Hepatocyte (in vitro differentiated cells): ENCODE measurements around the gene NBPF1. TPM values are rescaled to one million over a fixed set of nuclear protein-coding genes. Genes with fewer than 3 reads are reported as not detected.
"Not testable (repeated sequence)": the region's sequence is repeated elsewhere in the genome, so short reads cannot be mapped to it uniquely, and the experiment has no call there.

Experiments used
- DNase-seq: peaks from one replicate; pipeline ENCODE4 v3.0.0-alpha.2; 2016; ENCODE audit warnings: low spot score
- H2AFZ ChIP-seq: fragments of 200-600 bp; sonication (generic); 2 replicates; pipeline ENCODE4 v1.6.0; 2016; ENCODE audit warnings: antibody characterized with exemption, mild to moderate bottlenecking
- H3K27ac ChIP-seq: fragments of 200-600 bp; sonication (generic); 2 replicates; pipeline ENCODE4 v1.5.1; 2016; ENCODE audit warnings: mild to moderate bottlenecking
- H3K27me3 ChIP-seq: fragments of 200-600 bp; sonication (generic); 2 replicates; pipeline ENCODE4 v1.6.1; 2016
- H3K36me3 ChIP-seq: fragments of 200-600 bp; sonication (generic); replicated peaks from 2 replicates; pipeline ENCODE4 v1.5.1; 2016; ENCODE audit warnings: low read depth; ENCODE audit not compliant: insufficient read depth
- H3K4me1 ChIP-seq: fragments of 200-600 bp; sonication (generic); 2 replicates; pipeline ENCODE4 v1.5.1; 2016; ENCODE audit warnings: mild to moderate bottlenecking, moderate library complexity; ENCODE audit not compliant: insufficient read depth
- H3K4me2 ChIP-seq: fragments of 200-600 bp; sonication (generic); 2 replicates; pipeline ENCODE4 v1.6.0; 2016
- H3K4me3 ChIP-seq: fragments of 200-600 bp; sonication (generic); 2 replicates; pipeline ENCODE4 v1.5.1; 2016; ENCODE audit warnings: mild to moderate bottlenecking
- H3K79me2 ChIP-seq: fragments of 200-600 bp; sonication (generic); 2 replicates; pipeline ENCODE4 v1.6.0; 2017; ENCODE audit warnings: mild to moderate bottlenecking
- H3K9me2 ChIP-seq: fragments of 200-600 bp; sonication (generic); replicated peaks from 2 replicates; pipeline ENCODE4 v1.6.0; 2017; ENCODE audit warnings: mild to moderate bottlenecking; ENCODE audit not compliant: insufficient read depth
- H3K9me3 ChIP-seq: fragments of 200-600 bp; sonication (generic); 2 replicates; pipeline ENCODE4 v1.5.1; 2016; ENCODE audit warnings: low read depth, mild to moderate bottlenecking
- H4K20me1 ChIP-seq: fragments of 200-600 bp; sonication (generic); 2 replicates; pipeline ENCODE4 v1.6.0; 2016; ENCODE audit warnings: mild to moderate bottlenecking; ENCODE audit not compliant: insufficient read depth, poor library complexity, severe bottlenecking
- CTCF ChIP-seq: fragments of 200-600 bp; sonication (generic); IDR thresholded peaks from 2 replicates; pipeline ENCODE4 v1.5.1; 2016; ENCODE audit warnings: antibody characterized with exemption, mild to moderate bottlenecking; ENCODE audit not compliant: poor library complexity
- WGBS: methylation state at CpG from one replicate; pipeline ENCODE4 v1.1.6; 2016; ENCODE audit warnings: low lambda C conversion rate; ENCODE audit errors: missing lambda C conversion rate; 5-methylcytosine and 5-hydroxymethylcytosine counted together
- polyA plus RNA-seq: library from polyadenylated mRNA; unstranded; fragments of >200 nt; fragmentation: Nextera tagmentation; extraction: Ambion mirVana; gene quantifications from 2 replicates; pipeline ENCODE4 v1.2.1, GENCODE V29; 2016
- total RNA-seq: library from RNA; depleted of rRNA; stranded (reverse); fragments of >200 nt; gene quantifications from 2 replicates; pipeline ENCODE4 v1.2.3, GENCODE V29; 2014

The NBPF1 gene
- total and polyA plus RNA-seq, 2 experiments from 2014 or later, result 31.7 to 57.1 TPM

- not testable (repeated sequence) for DNase-seq, H3K4me1 ChIP-seq, H2AFZ ChIP-seq, H3K27ac ChIP-seq, H3K27me3 ChIP-seq, H4K20me1 ChIP-seq, H3K9me2 ChIP-seq, H3K4me3 ChIP-seq, H3K36me3 ChIP-seq, H3K9me3 ChIP-seq, H3K79me2 ChIP-seq
- WGBS, result 33% methylated on average over 22 of the region's 22 CpGs
- peak overlapping the region; percentile 80 for H3K4me2 ChIP-seq
Observed at GRCh38 chr1:16535898-16536297, 77.5 kb downstream of the NBPF1 start.

- not testable (repeated sequence) for H3K9me2 ChIP-seq, H2AFZ ChIP-seq, H3K4me1 ChIP-seq, H3K27me3 ChIP-seq, DNase-seq, H3K79me2 ChIP-seq, H3K27ac ChIP-seq, H4K20me1 ChIP-seq, H3K9me3 ChIP-seq, H3K4me3 ChIP-seq, H3K36me3 ChIP-seq
- WGBS, result 7% methylated on average over 34 of the region's 34 CpGs
- H3K4me2 ChIP-seq, result peak overlapping the region; percentile 80
Observed at GRCh38 chr1:16535487-16535886, 77.9 kb downstream of the NBPF1 start.

DNA sequence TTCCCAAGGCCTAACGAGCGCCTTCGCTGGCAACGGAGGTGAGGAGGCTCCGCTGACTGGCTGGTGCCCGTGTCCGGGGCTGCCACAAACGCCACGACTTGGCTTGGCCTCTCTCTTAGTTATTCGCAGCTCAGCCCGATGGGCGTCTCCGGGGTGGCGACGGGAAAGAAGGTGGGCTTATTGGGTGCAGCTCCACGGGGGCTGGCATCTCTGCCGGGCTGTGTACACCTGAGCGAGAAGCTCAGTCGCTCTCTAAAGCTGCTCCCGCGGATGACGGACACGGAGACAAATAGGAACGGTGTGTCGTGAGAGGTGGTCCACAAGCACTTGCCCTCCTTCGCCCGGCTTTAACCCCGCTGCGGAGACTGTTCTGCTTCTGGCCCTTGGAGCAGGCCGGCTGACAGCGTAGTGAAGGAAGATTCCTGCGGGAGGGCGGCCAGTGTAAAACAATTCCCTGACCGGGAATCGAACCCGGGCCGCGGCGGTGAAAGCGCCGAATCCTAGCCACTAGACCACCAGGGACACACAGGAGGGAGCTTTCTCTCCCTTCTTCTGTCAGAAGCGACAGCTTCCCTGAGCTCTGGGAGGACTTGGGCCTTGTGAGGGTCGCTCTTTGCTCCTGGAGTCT is 78.4 kb downstream of the NBPF1 start:
- H3K9me2 ChIP-seq, H3K27me3 ChIP-seq, H4K20me1 ChIP-seq, H3K4me3 ChIP-seq, H3K9me3 ChIP-seq, H2AFZ ChIP-seq, H3K36me3 ChIP-seq, H3K79me2 ChIP-seq, H3K4me1 ChIP-seq, H3K27ac ChIP-seq: not testable (repeated sequence)
- WGBS, result 5% methylated on average over 33 of the region's 43 CpGs
- H3K4me2 ChIP-seq, result peak overlapping the region; percentile 80
- peak; percentile 42 for DNase-seq

- H4K20me1 ChIP-seq, H3K27me3 ChIP-seq, H3K27ac ChIP-seq: not testable (repeated sequence)
Observed at GRCh38 chr1:16534239-16534828, 79.0 kb downstream of the NBPF1 start.

GRCh38 chr1:16532235-16532991 is 81.0 kb downstream of the NBPF1 start:
- WGBS, result 25% methylated on average over 32 of the region's 32 CpGs
- peak; percentile 30 for TF ChIP-seq CTCF
- not testable (repeated sequence) for H3K4me1 ChIP-seq, DNase-seq, H2AFZ ChIP-seq, H3K4me3 ChIP-seq, H3K36me3 ChIP-seq, H3K79me2 ChIP-seq, H3K27me3 ChIP-seq, H3K9me3 ChIP-seq, H4K20me1 ChIP-seq, H3K27ac ChIP-seq, H3K9me2 ChIP-seq
- peak overlapping the region; percentile 49 for H3K4me2 ChIP-seq

More at GRCh38 chr1:16534239-16534828, 79.0 kb downstream of the NBPF1 start:
- 2% methylated on average over 33 of the region's 44 CpGs for WGBS
- H3K4me1 ChIP-seq, H3K9me3 ChIP-seq, H3K36me3 ChIP-seq, DNase-seq, H3K79me2 ChIP-seq, H3K9me2 ChIP-seq, H3K4me3 ChIP-seq, H2AFZ ChIP-seq: not testable (repeated sequence)
- H3K4me2 ChIP-seq, result peak overlapping the region; percentile 80

- DNase-seq, H3K9me3 ChIP-seq, H3K4me1 ChIP-seq, H3K9me2 ChIP-seq, H3K36me3 ChIP-seq, H3K4me3 ChIP-seq, H3K79me2 ChIP-seq, H2AFZ ChIP-seq, H3K4me2 ChIP-seq, H3K27me3 ChIP-seq, H4K20me1 ChIP-seq, H3K27ac ChIP-seq: not testable (repeated sequence)
- WGBS, result 84% methylated on average over 3 of the region's 3 CpGs
Observed at GRCh38 chr1:16528338-16528737, 85.0 kb downstream of the NBPF1 start.

DNA sequence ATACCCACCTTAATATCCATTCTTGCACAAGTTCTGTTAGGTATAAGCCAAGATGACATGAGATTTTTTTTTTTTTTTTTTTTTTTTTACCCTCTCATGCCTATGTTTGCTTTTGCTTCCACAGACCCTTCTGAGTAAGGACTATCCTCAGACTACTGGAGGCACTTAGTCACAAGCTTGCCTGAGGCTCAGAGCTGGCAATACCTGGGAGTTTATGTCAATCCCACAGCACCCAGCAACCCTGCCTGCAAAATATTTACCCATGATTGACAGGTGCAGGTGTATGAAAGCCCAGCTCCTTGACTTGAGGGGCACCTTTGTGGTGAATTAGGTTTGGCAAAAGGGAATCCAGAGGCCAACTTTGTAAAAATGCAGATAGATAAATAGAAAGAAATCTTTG is 87.6 kb downstream of the NBPF1 start:
- not testable (repeated sequence) for H2AFZ ChIP-seq, H3K27ac ChIP-seq, H3K27me3 ChIP-seq, H3K9me3 ChIP-seq, H3K9me2 ChIP-seq, H3K4me1 ChIP-seq, H4K20me1 ChIP-seq, H3K36me3 ChIP-seq, H3K4me3 ChIP-seq, DNase-seq, H3K79me2 ChIP-seq, H3K4me2 ChIP-seq

DNA sequence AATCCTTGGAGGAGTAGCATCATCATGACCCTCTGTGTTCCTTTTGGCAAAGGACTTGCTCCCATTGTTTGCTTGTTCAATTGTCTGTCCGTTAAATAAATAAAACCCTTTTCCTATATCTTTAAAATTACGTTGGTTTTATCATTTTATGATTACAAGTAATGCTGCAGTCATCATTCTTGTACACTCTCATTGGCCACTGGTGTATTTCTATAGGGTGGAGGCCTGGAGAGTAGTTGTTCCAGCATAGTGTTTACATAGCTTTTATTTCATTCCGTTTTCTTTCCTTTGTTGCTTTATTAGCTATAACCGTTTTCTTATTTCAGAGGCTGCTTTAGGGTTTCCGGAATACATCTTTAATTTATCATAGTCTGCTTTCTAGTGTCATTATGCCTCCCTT is 91.7 kb downstream of the NBPF1 start:
- DNase-seq, H2AFZ ChIP-seq, H3K4me2 ChIP-seq, H3K36me3 ChIP-seq, H3K79me2 ChIP-seq, H3K4me3 ChIP-seq, H3K9me3 ChIP-seq, H3K9me2 ChIP-seq, H4K20me1 ChIP-seq, H3K4me1 ChIP-seq, H3K27ac ChIP-seq: not testable (repeated sequence)
- WGBS, result 56% methylated on average over 5 of the region's 5 CpGs
- peaks cover 14% of the 10 kb centered on the region for H3K27me3 ChIP-seq
